ENCODE results near the gene NMT1.
"Not testable (repeated sequence)": the region's sequence is repeated elsewhere in the genome, so short reads cannot be mapped to it uniquely, and the experiment has no call there.

NMT1 gene

DNA sequence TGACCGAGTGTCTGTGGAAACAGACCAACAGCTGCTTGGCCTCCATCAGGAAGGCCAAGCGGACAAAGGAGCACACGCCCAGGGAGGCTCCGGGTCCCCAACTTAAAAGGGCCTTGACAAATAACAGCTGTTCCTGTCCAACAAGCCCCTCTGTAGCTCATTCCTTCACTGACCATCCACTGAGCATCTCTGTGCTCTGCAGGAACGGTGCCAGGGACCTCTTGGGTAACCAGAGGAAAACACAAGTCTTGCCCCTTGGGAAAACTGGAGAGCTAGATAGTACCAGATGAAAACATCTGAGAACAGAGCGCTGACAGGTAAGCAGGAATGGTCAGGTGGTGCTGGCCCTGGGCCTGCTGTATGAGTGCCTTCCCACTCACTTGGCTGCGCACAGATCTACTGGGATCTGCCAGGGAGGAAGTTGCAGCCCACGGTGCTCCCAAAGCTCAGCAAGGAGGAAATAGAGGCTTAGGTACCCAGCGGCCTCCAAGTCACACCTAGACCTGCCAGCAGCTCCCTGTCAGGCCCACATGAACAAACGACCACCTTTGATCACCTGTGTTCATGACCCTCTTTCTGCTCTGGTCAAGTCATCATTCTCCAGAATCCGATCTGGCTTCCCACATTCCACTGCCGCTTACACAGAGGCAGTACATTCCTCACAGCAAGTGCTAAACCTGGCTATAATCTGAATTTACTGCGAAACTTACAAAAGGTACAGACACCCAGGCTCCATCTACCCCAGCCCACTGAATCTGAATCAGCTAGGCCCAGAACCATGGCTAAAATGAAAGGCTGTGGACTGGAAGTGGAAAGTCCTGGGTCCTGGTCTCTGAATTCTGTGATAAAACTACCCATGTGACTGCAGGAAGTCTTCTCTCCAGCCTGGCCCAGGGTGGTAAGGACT, 22.1 kb upstream of the NMT1 start:
- no peak for DNase-seq

DNA sequence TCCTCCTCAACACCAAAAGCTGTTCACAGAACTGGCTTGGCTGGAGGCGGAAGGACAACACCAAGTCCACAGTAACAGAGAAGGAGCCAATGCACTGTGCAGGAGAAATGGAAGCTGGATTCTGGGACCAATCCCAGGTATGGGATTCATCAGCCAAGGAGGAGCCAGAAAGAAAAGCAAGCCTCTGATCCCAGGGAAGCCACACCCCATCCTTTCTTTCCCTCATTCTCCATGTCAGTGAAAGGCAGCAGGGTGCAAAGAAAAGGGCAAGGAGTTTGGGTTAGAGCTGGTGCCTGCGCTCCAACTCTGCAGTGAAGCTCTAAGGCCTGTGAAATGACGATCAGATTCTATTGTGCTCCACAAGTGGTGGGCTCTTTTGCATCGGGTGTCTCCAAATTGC, 20.7 kb upstream of the NMT1 start:
- DNase-seq, result no peak

DNA sequence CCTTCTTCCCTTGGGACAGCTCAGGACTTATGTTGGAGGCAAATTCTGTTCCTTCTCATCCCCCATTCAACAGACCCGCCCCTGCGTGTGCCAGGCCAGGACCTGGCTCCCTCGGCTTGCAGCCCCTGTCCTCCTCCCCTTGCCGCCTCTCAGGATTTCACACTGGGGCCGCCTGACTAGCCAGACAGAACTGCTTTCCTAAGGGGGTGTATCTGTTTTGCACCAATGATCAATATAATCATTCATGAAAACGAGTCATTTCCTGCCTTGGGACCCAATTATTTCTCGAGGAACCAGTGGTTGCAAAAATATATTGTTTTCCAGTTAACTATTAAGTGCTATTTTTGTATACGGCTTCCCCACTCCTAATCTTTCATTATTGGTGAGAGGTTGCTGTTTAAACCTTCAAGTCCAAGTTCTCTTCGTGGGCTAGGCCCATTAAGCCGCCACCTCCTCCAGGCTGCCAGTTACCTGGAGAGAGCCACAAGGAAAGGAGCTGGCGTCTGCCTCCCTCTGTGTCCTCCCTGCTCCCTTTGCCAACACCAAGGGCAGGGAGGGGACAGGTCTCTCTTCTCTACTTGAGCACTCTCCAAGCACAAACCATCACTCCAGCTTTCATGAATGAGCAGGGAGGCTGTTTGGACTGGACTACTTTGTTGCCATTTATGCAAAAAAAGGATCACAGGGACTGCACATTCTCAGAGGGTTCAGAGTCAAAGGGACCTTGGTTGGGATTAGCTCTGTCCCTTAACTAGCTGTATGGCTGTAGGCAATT, 18.6 kb upstream of the NMT1 start:
- DNase-seq, result no peak

DNA sequence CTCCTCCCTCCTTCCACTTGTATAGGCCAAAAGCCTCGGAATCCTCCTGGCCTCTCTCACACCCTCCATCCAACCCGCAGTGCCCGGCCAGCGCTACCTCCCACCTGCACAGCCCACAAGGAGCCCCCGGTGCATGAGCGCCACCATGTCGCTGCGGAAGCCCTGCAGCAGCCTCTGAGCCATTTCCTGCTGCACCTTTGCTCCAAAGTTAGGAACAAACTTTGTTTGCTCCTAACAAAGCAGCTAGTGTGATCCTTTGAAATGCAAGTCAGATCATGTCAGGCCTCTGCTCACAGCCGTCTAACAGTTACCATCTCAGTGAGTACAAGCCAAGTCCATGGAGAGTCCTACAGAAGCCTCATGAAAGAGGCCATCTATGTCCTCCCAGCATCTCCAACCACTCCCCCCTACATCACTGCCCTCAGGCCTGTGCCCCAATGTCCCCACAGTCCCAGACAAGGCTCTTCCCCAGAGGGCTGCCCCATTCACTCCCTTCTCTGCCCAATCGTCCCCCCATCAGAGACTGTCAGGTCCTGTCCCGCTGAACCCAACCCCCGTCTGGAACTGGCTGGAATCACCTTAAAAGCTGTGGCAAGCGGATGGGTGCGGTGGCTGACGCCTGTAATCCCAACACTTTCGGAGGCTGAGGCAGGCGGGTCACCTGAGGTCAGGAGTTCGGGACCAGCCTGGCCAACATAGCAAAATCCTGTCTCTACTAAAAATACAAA, 17.1 kb upstream of the NMT1 start:
- DNase-seq, result no peak

DNA sequence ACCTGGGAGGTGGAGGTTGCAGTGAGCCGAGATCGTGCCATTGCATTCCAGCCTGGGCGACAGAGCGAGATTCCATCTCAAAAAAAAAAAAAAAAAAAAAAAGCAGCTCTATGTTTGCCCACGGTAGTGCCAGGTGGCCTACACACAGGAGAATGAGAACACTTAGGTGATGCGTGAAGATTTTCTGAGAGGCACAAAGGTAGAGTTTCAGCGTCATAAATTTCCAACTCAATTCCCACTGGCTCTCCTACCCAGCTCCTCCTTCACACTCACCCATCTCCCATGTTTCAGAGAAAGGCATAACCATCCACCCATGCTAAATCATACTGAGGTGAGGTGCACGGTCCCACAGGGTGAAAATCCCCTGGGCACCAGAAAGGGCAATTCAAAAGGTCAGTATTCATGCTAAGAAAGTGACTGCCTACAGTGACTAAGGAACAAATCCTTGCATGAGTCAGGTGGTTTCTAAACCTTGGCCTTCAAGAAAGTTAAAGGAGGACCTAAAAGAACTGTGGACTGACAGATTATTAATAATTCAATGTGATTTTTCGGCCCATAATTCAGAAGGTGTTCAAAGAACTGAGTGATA, 14.5 kb upstream of the NMT1 start:
- DNase-seq, result no peak

DNA sequence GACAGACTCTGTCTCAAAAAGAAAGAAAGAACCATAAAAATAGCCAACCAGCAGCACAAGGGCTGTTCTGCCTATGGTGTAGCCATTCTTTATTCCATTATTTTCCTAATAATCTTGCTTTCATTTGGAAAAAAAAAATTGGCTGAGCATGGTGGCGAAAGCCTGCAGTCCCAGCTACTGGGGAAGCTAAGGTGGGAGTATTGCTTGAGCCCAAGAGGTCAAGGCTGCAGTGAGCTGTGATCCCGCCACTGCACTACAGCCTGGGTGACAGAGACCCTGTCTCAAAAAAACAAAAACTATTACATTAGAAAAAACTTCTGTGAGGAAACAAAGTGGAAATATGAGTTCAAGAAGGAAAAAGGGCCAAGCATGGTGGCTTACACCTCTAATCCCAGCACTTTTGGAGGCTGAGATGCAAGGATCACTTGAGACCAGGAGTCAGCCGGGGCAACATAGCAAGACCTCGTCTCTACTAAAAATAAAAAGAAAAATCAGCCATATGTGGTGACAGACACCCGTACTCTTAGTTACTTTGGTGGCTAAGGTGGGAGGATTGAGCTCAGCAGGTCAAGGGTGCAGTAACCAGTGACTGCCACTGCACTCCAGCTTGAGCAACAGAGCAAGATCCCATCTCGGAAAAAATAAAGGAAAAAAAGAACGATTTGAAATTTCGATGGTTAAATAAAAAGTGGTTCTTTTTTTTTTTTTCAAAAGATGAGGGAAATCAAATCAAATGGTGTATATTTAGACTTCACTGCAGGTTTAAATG, 12.1 kb upstream of the NMT1 start:
- no peak for DNase-seq

DNA sequence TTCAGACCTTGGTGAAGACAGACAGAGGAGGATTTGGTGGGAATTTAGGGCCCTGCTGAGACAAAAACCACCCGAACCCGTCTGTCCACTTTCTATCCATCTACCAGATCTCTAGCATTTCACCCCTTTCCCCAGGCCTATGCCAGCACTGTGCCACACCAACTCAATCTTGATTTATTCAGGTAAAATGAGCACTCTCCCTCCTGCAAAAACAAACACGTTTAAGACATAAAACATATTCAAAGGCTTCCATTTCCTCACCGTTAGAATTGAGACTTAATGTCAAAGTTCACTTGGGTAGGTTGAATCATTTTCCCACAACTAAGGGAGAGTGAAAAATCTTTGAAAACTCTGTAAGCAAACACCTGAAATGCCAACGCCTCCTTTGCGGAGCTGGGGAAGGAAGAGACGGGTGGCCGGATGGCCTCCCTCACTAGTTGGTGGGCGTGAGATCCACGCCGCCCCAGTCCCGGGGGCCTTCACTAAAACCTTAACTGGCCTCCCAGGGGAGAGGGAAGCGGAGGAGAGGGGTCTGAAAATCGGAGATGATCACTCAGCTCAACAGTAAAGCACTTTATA, 10.5 kb upstream of the NMT1 start:
- DNase-seq, result peak; percentile 42

DNA sequence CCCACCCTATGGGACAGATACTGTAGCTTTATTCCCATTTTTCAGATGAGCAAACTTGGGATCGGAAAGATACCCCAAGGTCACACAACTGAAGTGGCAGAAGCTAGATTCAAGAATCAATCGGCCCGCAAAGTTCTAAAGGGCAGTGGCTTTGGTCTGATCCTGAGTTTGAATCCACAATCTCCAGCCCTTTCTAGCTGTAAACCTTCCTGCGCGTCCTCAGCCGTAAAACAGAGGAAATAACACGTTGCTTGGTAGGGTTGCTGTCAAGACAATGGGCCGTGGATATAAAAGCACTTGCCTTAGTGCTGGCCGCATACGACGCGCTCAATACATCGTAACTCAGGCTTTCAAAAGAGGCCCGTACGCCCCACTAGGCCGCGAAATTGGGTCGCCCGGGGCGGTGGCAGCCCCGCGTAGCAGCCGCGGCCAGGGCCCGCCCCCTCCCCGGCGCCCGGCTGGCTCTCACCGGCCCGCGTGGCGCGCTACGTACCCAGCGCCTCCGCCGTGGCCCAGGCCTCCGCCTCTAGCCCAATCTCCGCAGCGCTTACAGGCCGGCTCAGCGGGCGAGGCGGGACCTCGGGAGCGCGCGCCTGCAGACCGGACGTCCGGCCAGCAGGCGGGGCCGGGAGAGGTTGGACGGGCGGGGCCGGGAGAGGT, 9.9 kb upstream of the NMT1 start, which contains the start of gene DCAKD:
Gene DCAKD (minus strand): TSS at position 573 of the 660 bp plus-strand sequence. CDS start 16,747 bp downstream, outside the sequence.
- peak; percentile 97 for DNase-seq

DNA sequence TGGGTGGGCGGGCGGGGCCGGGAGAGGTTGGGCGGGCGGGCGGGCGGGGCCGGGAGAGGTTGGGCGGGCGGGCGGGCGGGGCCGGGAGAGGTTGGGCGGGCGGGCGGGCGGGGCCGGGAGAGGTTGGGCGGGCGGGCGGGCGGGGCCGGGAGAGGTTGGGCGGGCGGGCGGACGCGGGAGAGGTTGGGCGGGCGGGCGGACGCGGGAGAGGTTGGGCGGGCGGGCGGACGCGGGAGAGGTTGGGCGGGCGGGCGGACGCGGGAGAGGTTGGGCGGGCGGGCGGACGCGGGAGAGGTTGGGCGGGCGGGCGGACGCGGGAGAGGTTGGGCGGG, 9.4 kb upstream of the NMT1 start:
- not testable (repeated sequence) for DNase-seq

DNA sequence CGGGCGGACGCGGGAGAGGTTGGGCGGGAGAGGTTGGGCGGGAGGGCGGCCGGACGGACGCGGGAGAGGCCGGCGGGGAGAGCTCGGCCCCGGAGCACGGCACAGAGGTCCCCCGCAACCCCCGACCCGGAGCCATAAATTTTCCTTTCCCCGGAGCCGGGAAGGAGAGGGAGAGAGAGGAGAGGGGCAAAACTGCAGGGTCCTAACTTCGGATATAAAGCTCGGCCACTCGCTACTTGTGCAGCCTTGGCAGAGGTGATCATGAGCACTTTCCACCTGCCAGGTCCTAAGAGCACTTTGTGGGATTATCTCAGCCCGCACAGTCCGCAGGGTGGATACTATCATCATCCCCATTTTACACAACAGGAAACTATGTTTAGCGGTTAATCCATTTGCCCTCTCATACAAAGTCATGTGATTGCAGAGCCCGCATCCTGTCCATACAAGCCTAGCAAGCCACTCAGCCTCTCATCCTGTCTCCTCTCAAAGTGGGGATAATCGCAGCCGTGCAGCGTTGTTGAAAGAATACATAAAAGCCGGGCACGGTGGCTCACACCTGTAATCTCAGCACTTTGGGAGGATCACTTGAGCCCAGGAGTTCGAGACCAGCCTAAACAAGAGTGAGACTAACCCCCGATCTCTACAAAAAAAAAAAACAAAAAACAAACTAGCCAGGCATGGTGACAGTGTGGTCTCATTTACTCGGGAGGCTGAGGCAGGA, 8.9 kb upstream of the NMT1 start:
- DNase-seq, result peak; percentile 71

DNA sequence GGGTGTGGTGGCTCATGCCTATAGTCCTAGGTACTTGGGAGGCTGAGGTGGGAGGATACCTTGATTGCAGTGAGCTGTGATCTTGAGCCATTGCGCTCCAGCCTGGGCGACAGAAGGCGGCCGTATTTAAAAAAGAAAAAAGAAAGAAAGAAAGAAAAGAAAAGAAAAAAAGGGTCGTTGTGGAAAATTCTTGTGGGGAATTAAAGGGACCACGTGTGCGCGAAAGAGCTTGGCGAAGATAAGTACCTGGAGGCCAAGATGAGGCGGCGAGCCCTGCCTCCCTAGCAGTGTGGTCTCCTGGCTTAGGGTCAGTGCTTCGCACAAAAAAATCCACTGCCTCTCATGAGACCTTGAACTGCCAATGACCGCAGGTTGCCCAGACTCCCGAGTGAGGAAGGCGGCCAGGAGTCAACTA, 728 bp upstream of the NMT1 start:
- DNase-seq, result peak; percentile 70

DNA sequence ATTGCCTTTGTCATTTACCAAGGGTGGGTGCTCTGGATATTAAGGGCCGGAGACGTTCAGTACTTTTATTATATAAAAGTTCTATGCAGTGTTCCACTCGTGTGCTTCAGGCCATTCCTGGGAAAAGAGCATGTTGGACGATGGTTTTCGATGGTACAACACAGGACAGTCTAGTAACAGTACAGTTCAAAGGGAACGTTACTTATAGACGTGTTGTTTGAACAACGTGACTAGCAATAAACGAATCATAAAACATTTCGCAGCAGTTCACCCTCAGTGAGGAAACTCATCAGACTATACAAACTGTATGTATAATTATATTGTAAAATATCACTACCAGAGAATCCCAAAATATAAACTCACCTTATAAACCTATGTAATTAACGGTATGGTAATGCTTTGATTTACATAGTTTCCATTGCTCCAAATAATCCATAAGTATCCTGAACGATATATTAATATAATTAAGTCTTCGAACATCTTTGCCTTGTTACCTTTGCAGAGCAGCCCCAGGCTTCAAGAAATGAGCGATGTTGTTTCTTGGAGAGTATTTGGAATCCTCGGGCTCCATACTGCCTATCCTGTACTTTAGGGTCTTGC, 589 bp downstream of the NMT1 start:
- no peak for DNase-seq

DNA sequence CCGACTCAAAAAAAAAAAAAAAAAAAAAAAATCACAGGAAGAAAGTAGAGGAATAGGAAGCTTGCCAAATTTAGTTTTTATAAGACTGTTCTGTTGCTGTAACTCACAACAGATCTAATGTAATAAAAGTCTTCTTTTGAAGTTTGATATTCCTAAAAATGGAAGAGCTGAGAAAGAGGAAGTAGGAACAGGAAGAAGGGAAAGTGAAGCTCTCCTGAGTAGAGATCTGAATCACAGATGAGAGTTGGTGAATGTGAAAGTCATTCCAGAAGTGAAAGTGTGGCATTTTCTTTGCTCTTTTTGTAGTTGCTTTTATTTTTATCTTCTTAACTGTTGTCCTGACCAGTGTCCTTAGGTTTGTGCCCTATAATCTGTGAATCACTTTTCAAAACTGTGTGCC, 2.1 kb downstream of the NMT1 start:
- DNase-seq, result no peak

DNA sequence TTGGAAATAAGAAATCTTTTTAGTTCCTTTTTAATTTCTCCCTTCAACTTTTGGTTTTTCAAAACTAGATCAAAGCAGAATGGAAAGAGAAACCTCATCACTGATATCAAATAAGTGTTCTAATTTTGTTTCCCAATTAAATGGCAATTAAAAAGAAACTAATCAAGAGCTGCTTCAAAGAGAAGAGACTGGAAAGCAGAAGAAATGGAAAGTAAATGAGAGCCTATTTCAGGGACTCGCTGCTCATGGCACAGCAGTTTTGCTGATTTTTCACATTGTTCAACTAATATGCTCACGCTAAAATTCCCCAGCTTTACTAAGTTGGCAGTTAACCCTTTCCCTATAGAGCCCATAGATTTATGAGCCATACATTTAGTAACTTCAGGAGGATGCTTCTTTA, 6.5 kb downstream of the NMT1 start:
- DNase-seq, result no peak

DNA sequence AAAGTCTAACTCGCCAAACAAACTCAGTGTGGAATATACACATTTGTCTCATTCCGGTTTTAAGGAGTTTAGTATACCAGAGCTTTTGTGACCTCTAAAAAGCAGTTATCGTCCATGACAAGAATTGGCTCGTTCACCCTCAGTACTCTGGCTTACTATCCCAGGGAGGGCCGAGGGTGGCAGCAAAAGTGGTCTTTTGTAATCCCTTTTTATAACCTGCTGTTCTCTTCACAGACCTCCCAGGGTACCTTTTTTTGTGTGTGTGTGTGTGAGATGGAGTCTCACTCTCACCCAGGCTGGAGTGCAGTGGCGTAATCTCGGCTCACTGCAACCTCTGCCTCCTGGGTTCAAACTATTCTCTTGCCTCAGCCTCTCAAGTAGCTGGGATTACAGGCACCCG, 8.9 kb downstream of the NMT1 start:
- no peak for DNase-seq

DNA sequence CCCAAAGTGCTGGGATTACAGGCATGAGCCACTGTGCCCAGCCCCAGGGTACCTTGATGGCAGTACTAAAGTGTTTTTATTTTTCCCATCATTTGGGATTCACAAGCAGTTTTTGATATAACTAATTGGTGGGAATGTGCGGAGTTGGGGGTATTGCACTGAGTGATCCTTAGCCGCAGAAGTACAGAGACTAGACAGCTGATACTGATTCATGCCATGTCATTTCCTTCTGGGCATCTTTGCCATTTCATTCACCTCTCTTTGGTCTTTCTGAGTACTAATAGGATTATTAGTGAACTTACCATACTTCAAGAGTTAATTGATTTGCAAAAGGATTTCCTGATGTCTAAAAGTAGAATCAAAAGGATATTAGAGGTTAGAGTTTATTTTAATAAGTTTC, 9.7 kb downstream of the NMT1 start:
- no peak for DNase-seq

DNA sequence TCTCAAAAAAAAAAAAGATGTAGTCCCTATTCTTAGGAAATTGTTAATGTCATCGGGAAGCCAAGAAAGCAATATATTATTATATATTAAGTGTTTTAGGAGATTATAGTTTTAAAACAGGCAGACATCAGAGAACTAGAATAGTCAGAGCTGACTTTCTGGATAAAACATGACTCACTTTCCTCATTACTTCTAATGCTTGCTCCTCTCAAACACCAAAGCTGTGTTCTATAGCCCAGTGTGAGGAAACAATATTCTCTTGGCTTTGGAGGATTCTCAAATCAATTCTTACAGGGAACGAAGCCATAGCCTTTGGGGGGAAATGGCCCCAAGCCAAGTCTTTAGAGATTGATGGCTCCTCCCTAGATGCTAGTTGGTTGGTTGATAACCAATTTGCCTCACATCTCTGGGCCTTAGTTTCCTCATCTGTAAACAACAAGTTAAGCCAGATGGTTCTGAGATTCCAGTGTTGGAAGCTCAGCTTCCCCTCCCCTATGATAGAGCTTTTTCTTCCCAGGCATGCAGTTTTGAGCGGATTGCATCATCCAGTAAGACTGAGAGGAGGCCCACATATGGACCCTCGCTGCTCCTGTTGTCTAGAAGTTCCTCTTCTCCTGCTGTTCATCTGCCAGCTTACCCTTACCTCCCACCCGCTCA, 12.4 kb downstream of the NMT1 start:
- no peak for DNase-seq

DNA sequence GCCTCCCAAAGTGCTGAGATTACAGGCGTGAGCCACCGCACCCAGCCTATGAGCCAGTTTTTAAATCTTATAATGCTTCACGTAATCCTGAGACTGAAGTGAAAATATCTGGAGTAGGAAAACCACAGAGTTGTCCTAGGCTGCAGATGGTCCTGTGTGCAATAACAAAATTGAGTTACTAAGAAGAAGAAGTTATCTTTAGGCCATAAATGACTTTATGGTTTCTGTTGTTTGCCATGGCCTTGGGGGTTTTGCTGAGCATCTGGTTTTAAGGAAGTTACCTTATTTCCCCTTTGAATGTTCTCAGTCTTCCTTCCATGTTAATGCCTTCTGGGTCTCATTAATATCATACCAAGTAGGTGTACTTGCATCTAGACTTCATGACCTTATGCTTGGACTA, 16.5 kb downstream of the NMT1 start:
- DNase-seq, result no peak

DNA sequence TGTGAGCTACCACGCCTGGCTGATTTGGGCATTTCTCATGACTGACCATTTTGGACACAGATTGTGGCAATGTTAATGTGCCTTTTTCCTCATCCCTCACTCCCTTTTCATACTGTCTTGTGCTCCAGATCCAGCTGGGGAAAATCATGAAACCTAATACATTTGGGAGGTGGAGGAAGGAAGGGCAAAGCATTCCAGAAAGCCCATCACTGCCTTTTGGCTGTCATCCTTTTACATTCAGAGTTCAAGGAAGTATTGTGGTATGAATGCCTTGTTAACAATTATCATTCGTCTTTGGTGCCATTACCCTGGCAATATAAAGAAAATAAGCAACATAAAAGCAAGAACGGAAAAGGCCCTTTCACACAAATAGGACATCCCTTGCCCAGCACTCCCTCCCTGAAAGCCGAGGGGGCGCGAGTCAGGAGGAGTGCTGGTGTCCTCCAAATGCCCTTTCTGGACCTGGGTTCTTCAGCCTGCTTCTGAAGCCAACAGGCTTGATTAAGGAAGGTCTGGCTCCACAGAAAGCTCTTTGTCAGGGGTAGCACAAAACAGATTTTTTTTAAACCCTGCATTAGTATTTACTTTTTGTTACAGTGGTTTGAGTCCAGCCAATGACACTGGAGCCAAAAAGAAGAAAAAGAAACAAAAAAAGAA, 20.1 kb downstream of the NMT1 start:
- no peak for DNase-seq
